ENCODE data around the gene PODNL1.

PODNL1 gene

DNA sequence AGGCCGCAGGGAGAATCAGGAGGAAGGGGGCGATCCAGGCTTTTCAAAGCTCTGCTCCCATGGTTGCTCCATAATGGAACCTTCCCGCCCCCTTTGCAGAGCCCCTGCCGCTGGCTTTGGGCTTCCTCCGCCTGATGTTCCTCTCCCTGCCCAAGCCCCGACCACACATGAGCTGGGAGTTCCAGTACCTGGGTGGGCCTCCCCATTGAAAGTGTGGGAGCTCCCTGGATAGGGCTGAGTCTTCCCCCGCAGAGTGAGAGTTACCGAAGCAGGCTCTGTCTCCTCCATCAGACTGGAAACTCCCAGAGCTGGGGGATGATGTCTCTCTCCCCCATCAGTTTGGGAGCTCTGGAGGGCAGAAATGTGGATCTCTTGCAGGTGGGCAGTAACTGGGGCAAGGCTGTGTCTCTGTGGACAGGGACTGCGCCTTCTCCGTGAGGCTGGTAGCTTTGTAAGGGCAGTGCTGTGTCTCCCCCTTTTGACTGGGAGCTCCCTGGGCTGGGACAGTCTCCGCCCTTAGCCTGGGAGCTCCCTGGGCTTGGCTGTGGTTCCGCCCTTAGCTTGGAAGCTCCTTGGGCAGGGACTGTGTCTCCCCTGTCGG, 14.8 kb upstream of the PODNL1 start:
- no peaks in the 10 kb centered on the region for H3K9me3 ChIP-seq (ENCODE audit: control insufficient read depth, low read length)
- peaks cover 12% of the 10 kb centered on the region for H3K79me2 ChIP-seq
- TF ChIP-seq, protein P1, sequence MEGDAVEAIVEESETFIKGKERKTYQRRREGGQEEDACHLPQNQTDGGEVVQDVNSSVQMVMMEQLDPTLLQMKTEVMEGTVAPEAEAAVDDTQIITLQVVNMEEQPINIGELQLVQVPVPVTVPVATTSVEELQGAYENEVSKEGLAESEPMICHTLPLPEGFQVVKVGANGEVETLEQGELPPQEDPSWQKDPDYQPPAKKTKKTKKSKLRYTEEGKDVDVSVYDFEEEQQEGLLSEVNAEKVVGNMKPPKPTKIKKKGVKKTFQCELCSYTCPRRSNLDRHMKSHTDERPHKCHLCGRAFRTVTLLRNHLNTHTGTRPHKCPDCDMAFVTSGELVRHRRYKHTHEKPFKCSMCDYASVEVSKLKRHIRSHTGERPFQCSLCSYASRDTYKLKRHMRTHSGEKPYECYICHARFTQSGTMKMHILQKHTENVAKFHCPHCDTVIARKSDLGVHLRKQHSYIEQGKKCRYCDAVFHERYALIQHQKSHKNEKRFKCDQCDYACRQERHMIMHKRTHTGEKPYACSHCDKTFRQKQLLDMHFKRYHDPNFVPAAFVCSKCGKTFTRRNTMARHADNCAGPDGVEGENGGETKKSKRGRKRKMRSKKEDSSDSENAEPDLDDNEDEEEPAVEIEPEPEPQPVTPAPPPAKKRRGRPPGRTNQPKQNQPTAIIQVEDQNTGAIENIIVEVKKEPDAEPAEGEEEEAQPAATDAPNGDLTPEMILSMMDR (IDR thresholded peaks at IDR 0.05): peak; percentile 10
- H3K36me3 ChIP-seq (ENCODE audit: control insufficient read depth, insufficient read depth, low read length): no peaks in the 10 kb centered on the region
- peak overlapping the region; percentile 74 for H3K4me3 ChIP-seq (ENCODE audit: low read depth, low read length)
- no peak overlapping the region for H3K9ac ChIP-seq
- peak overlapping the region; percentile 58 for H2AFZ ChIP-seq
- no peaks in the 10 kb centered on the region for H3K27me3 ChIP-seq (ENCODE audit: control insufficient read depth, insufficient read depth, low read length)
- H3K4me1 ChIP-seq: peaks cover 12% of the 10 kb centered on the region
- peak overlapping the region; percentile 54 for H3K27ac ChIP-seq
- H3K4me2 ChIP-seq (ENCODE audit: low read length): peak overlapping the region; percentile 72

GRCh38 chr19:13952154-13952930, 14.1 kb upstream of the PODNL1 start, which contains the start of gene DCAF15:
TSS of gene DCAF15 (plus strand) at chr19:13952509. CDS start at chr19:13952513, 4 bp downstream.
- Histone ChIP-seq H3K27me3 (ENCODE audit: control insufficient read depth, insufficient read depth, low read length) (no peaks in the 10 kb centered on the region), H3K36me3 (ENCODE audit: control insufficient read depth, insufficient read depth, low read length) (no peaks in the 10 kb centered on the region), H3K4me2 (ENCODE audit: low read length) (peak within 1 kb of the TSS; percentile 91), H3K4me1 (peaks cover 12% of the 10 kb centered on the region), H3K9me3 (ENCODE audit: control insufficient read depth, low read length) (no peaks in the 10 kb centered on the region), H3K4me3 (ENCODE audit: low read depth, low read length) (peak within 1 kb of the TSS; percentile 74), H2AFZ (peak within 1 kb of the TSS; percentile 91), H3K27ac (peak within 1 kb of the TSS; percentile 70), H3K9ac (peak within 1 kb of the TSS; percentile 11), H3K79me2 (peaks cover 12% of the 10 kb centered on the region)
- TF ChIP-seq, protein P1 (IDR thresholded peaks at IDR 0.05): no peak

DNA sequence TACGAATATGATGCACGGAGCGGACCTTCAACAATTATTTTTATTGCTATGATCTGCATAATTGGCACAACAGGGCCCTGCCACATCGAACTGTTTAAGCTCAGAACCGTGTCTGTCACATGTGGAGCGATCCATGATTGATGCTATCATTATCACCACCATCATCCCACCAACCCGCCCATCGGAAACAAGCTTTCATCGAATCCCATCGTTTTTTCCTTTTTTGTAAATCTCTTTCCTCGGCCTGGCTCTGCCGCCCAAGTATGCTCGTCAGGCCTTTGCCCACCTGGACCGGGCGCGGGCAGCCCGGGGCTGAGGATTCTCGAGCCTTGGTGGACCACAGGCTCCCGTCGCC, 13.6 kb upstream of the PODNL1 start:
- H3K36me3 ChIP-seq (ENCODE audit: control insufficient read depth, insufficient read depth, low read length): no peaks in the 10 kb centered on the region
- H3K27ac ChIP-seq: peak overlapping the region; percentile 70
- peaks cover 12% of the 10 kb centered on the region for H3K79me2 ChIP-seq
- H3K4me1 ChIP-seq: peaks cover 12% of the 10 kb centered on the region
- H3K9ac ChIP-seq: peak overlapping the region; percentile 11
- TF ChIP-seq, protein P1 (IDR thresholded peaks at IDR 0.05): no peak
- H3K4me3 ChIP-seq (ENCODE audit: low read depth, low read length): peak overlapping the region; percentile 56
- H2AFZ ChIP-seq: peak overlapping the region; percentile 91
- H3K27me3 ChIP-seq (ENCODE audit: control insufficient read depth, insufficient read depth, low read length): no peaks in the 10 kb centered on the region
- no peaks in the 10 kb centered on the region for H3K9me3 ChIP-seq (ENCODE audit: control insufficient read depth, low read length)
- peak overlapping the region; percentile 91 for H3K4me2 ChIP-seq (ENCODE audit: low read length)

DNA sequence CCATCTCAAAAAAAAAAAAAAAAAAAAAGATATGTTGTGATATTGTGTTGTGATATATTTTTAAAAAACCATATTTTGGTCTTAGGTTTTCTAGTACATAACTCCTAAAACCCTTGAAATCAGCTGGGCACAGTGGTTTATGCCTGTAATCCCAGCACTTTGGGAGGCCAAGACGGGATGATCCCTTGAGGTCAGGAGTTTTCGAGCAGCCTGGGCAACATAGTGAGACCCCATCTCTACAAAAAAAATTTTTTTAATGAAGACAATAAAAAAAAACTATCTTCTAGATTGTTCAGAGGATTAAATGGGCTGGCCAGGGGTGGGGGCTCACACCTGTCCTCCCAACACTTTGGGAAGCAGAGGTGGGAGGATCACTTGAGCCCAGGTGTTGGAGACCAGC, 12.8 kb upstream of the PODNL1 start:
- peak overlapping the region; percentile 38 for H2AFZ ChIP-seq
- no peak overlapping the region for H3K27ac ChIP-seq
- H3K27me3 ChIP-seq (ENCODE audit: control insufficient read depth, insufficient read depth, low read length): no peaks in the 10 kb centered on the region
- H3K4me2 ChIP-seq (ENCODE audit: low read length): no peak overlapping the region
- H3K9me3 ChIP-seq (ENCODE audit: control insufficient read depth, low read length): no peaks in the 10 kb centered on the region
- TF ChIP-seq, protein P1 (IDR thresholded peaks at IDR 0.05): no peak
- H3K36me3 ChIP-seq (ENCODE audit: control insufficient read depth, insufficient read depth, low read length): no peaks in the 10 kb centered on the region
- no peak overlapping the region for H3K9ac ChIP-seq
- H3K4me1 ChIP-seq: peaks cover 12% of the 10 kb centered on the region
- H3K4me3 ChIP-seq (ENCODE audit: low read depth, low read length): no peak overlapping the region
- peaks cover 12% of the 10 kb centered on the region for H3K79me2 ChIP-seq
